Neural cell (in vitro differentiated cells): ENCODE results near the gene ST6GALNAC3. TPM values are rescaled to one million over a fixed set of nuclear protein-coding genes. Genes with fewer than 3 reads are reported as not detected.

ENCODE experiments used
- H2AFZ ChIP-seq: fragments of 200-600, 300-800 bp; sonication (generic), shearing (Covaris generic); 2 replicates; pipeline ENCODE4 v1.6.0; 2014; ENCODE audit warnings: low read depth, mild to moderate bottlenecking, antibody characterized with exemption, low read length, moderate library complexity
- H3F3A ChIP-seq: fragments of 200-600 bp; shearing (Covaris generic); 2 replicates; pipeline ENCODE4 v1.6.1; 2016; ENCODE audit warnings: mild to moderate bottlenecking, moderate library complexity, mixed read lengths, antibody characterized with exemption, low read length; ENCODE audit not compliant: insufficient read depth, poor library complexity, severe bottlenecking
- H3K27ac ChIP-seq: fragments of 200-600, 300-800 bp; sonication (generic), shearing (Covaris generic); 2 replicates; pipeline ENCODE4 v1.5.1; 2014; ENCODE audit warnings: mild to moderate bottlenecking, low read length, moderate library complexity
- H3K27me3 ChIP-seq: fragments of 300-800, 200-600 bp; sonication (generic), shearing (Covaris generic); 2 replicates; pipeline ENCODE4 v1.6.0; 2014; ENCODE audit warnings: mild to moderate bottlenecking, low read depth, low read length, moderate library complexity; ENCODE audit not compliant: insufficient read depth
- H3K36me3 ChIP-seq: fragments of 300-800, 200-600 bp; sonication (generic), shearing (Covaris generic); 2 replicates; pipeline ENCODE4 v1.5.1; 2014; ENCODE audit warnings: mild to moderate bottlenecking, antibody characterized with exemption, low read length, moderate library complexity; ENCODE audit not compliant: insufficient read depth
- H3K4me2 ChIP-seq: fragments of 300-800, 200-600 bp; sonication (generic), shearing (Covaris generic); 2 replicates; pipeline ENCODE4 v1.6.0; 2014; ENCODE audit warnings: mild to moderate bottlenecking, low read length
- H3K4me3 ChIP-seq: fragments of 300-800, 200-600 bp; sonication (generic), shearing (Covaris generic); 2 replicates; pipeline ENCODE4 v1.5.1; 2014; ENCODE audit warnings: mild to moderate bottlenecking, low read length, moderate library complexity
- H3K79me2 ChIP-seq: fragments of 200-600 bp; shearing (Covaris generic); replicated peaks from 2 replicates; pipeline ENCODE4 v1.6.0; 2014; ENCODE audit warnings: mild to moderate bottlenecking, low read length, moderate library complexity; ENCODE audit not compliant: insufficient read depth
- H3K9ac ChIP-seq: fragments of 300-800, 200-600 bp; sonication (generic), shearing (Covaris generic); 2 replicates; pipeline ENCODE4 v1.6.1; 2016; ENCODE audit warnings: mild to moderate bottlenecking, low read length, mixed read lengths
- H3K9me2 ChIP-seq: fragments of 200-600 bp; shearing (Covaris generic); 2 replicates; pipeline ENCODE4 v1.6.1; 2016; ENCODE audit warnings: mild to moderate bottlenecking, low read length, mixed read lengths; ENCODE audit not compliant: insufficient read depth
- H3K9me3 ChIP-seq: fragments of 200-600, 300-800 bp; sonication (generic), shearing (Covaris generic); 2 replicates; pipeline ENCODE4 v1.6.1; 2016; ENCODE audit warnings: mild to moderate bottlenecking, mixed run types, low read length, moderate library complexity, mixed read lengths
- H4K20me1 ChIP-seq: fragments of 200-600 bp; shearing (Covaris generic); 2 replicates; pipeline ENCODE4 v1.6.1; 2016; ENCODE audit warnings: mild to moderate bottlenecking, mixed run types; ENCODE audit not compliant: insufficient read depth
- EP300 ChIP-seq: fragments of 450-650 bp; conservative IDR thresholded peaks from 2 replicates; pipeline ENCODE4 v1.6.1; 2014; ENCODE audit warnings: antibody characterized with exemption, mild to moderate bottlenecking, moderate library complexity; ENCODE audit not compliant: poor library complexity, severe bottlenecking
- EZH2 ChIP-seq: fragments of 200-600, 300-800 bp; shearing (Covaris generic), sonication (generic); IDR thresholded peaks from 2 replicates; pipeline ENCODE4 v1.6.1; 2014; ENCODE audit warnings: antibody characterized with exemption, low read length, borderline replicate concordance, mild to moderate bottlenecking; ENCODE audit not compliant: insufficient read depth, poor library complexity, severe bottlenecking
- MXI1 ChIP-seq: fragments of 450-650 bp; conservative IDR thresholded peaks from 2 replicates; pipeline ENCODE4 v1.6.1; 2014; ENCODE audit warnings: antibody characterized with exemption, mild to moderate bottlenecking; ENCODE audit not compliant: poor library complexity, severe bottlenecking
- POLR2AphosphoS5 ChIP-seq: IDR thresholded peaks from 2 replicates; pipeline ENCODE4 v1.6.1; 2012
- RAD21 ChIP-seq: fragments of 450-650 bp; conservative IDR thresholded peaks from 2 replicates; pipeline ENCODE4 v1.6.1; 2014; ENCODE audit warnings: antibody characterized with exemption, mild to moderate bottlenecking, moderate library complexity
- SMC3 ChIP-seq: fragments of 450-650 bp; conservative IDR thresholded peaks from 2 replicates; pipeline ENCODE4 v1.6.1; 2014; ENCODE audit warnings: antibody characterized with exemption, mild to moderate bottlenecking, moderate library complexity; ENCODE audit not compliant: poor library complexity
- TAF1 ChIP-seq: IDR thresholded peaks from 2 replicates; pipeline ENCODE4 v1.6.1; 2012; ENCODE audit warnings: low read depth
- polyA plus RNA-seq: library from polyadenylated mRNA; depleted of rRNA; stranded (reverse); fragments of >200 nt; gene quantifications from 2 replicates; pipeline ENCODE4 v1.2.3, GENCODE V29; 2014
- TF ChIP-seq, protein P1 (sequence below): IDR thresholded peaks from 2 replicates; pipeline ENCODE4 v1.6.1; 2012; ENCODE audit warnings: borderline replicate concordance
- TF ChIP-seq, protein P2 (sequence below): fragments of 450-650 bp; IDR thresholded peaks from 2 replicates; pipeline ENCODE4 v1.5.1; 2014; ENCODE audit warnings: antibody characterized with exemption, mild to moderate bottlenecking, moderate library complexity; ENCODE audit not compliant: poor library complexity, severe bottlenecking

ST6GALNAC3 gene
- polyA plus RNA-seq, 1 donor from 2014 or later = 3.6 TPM

- Histone ChIP-seq H2AFZ (no peak overlapping the region), H3K27ac (no peak overlapping the region), H4K20me1 (no peaks in the 10 kb centered on the region), H3K79me2 (no peaks in the 10 kb centered on the region), H3K4me2 (no peak overlapping the region), H3K9me2 (no peaks in the 10 kb centered on the region), H3K9ac (no peak overlapping the region), H3K9me3 (no peaks in the 10 kb centered on the region), H3F3A (no peaks in the 10 kb centered on the region), H3K36me3 (no peaks in the 10 kb centered on the region), H3K4me3 (no peak overlapping the region), H3K27me3 (no peaks in the 10 kb centered on the region)
- TF ChIP-seq, protein P1, sequence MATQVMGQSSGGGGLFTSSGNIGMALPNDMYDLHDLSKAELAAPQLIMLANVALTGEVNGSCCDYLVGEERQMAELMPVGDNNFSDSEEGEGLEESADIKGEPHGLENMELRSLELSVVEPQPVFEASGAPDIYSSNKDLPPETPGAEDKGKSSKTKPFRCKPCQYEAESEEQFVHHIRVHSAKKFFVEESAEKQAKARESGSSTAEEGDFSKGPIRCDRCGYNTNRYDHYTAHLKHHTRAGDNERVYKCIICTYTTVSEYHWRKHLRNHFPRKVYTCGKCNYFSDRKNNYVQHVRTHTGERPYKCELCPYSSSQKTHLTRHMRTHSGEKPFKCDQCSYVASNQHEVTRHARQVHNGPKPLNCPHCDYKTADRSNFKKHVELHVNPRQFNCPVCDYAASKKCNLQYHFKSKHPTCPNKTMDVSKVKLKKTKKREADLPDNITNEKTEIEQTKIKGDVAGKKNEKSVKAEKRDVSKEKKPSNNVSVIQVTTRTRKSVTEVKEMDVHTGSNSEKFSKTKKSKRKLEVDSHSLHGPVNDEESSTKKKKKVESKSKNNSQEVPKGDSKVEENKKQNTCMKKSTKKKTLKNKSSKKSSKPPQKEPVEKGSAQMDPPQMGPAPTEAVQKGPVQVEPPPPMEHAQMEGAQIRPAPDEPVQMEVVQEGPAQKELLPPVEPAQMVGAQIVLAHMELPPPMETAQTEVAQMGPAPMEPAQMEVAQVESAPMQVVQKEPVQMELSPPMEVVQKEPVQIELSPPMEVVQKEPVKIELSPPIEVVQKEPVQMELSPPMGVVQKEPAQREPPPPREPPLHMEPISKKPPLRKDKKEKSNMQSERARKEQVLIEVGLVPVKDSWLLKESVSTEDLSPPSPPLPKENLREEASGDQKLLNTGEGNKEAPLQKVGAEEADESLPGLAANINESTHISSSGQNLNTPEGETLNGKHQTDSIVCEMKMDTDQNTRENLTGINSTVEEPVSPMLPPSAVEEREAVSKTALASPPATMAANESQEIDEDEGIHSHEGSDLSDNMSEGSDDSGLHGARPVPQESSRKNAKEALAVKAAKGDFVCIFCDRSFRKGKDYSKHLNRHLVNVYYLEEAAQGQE = no peak
- no peak for TF ChIP-seq RAD21
- TF ChIP-seq SMC3 = no peak
- TF ChIP-seq, protein P2, sequence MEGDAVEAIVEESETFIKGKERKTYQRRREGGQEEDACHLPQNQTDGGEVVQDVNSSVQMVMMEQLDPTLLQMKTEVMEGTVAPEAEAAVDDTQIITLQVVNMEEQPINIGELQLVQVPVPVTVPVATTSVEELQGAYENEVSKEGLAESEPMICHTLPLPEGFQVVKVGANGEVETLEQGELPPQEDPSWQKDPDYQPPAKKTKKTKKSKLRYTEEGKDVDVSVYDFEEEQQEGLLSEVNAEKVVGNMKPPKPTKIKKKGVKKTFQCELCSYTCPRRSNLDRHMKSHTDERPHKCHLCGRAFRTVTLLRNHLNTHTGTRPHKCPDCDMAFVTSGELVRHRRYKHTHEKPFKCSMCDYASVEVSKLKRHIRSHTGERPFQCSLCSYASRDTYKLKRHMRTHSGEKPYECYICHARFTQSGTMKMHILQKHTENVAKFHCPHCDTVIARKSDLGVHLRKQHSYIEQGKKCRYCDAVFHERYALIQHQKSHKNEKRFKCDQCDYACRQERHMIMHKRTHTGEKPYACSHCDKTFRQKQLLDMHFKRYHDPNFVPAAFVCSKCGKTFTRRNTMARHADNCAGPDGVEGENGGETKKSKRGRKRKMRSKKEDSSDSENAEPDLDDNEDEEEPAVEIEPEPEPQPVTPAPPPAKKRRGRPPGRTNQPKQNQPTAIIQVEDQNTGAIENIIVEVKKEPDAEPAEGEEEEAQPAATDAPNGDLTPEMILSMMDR = no peak
- TF ChIP-seq MXI1 = no peak
- no peak for TF ChIP-seq EZH2
- no peak for TF ChIP-seq TAF1
- no peak for TF ChIP-seq POLR2AphosphoS5
- no peak for TF ChIP-seq EP300
Observed at GRCh38 chr1:76092812-76093211, 18.3 kb downstream of the ST6GALNAC3 start.

DNA sequence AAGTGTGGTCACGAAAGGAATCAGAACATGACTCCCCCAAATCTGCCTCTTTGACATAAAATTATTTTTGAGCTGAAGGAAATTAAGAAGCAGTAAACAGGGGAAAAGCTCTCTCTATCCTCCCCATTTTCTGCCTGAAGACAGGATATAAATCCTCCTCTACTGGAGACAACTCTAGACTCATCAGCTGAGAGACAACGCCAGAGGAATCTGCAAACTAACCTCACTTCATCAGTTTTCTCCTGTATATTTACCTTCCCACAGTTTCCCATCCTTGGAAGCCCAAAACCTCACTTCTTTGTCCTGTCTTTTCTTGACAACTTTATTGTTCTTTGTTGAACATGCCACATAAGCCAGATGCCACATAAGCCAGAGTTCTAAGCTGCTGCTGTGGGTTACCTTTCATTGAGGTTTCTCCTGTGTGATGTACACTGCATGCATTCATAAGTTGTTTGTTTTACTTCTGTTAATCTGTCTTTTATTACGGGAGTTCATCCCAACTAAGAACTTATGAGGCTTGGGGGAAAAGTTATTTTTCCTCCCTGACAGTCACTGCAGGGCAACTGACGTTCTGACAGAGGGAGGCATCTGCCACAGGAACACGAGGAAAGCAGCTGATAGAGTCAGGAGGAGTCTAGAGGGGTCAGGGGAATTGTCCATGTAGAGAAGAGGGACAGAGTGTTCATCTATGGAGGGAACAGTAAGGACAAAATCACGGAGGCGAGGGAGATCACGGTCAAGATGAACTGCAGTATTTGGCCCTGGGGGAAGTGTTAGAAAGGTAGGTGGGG is 19.2 kb downstream of the ST6GALNAC3 start:
- Histone ChIP-seq H3F3A (no peaks in the 10 kb centered on the region), H2AFZ (no peak overlapping the region), H3K27me3 (no peaks in the 10 kb centered on the region), H3K9me2 (no peaks in the 10 kb centered on the region), H3K27ac (no peak overlapping the region), H3K4me3 (no peak overlapping the region), H3K9ac (no peak overlapping the region), H3K36me3 (no peaks in the 10 kb centered on the region), H3K4me2 (no peak overlapping the region), H4K20me1 (no peaks in the 10 kb centered on the region), H3K79me2 (no peaks in the 10 kb centered on the region), H3K9me3 (no peaks in the 10 kb centered on the region)
- TF ChIP-seq RAD21 = no peak
- TF ChIP-seq EZH2 = no peak
